ENCODE data around the gene HSD17B12.

HSD17B12 gene

GRCh38 chr11:43784866-43785265, 104.3 kb downstream of the HSD17B12 start:
- Histone ChIP-seq H3K9me3 (ENCODE audit: control insufficient read depth, insufficient read depth, low read length) (peaks cover 6% of the 10 kb centered on the region), H3K36me3 (ENCODE audit: insufficient read depth, low read length) (no peaks in the 10 kb centered on the region; the same call in 1 of the 2 replicates), H3K4me1 (ENCODE audit: insufficient read depth, low read length) (no peaks in the 10 kb centered on the region), H3K9ac (ENCODE audit: low read depth, low read length) (no peak overlapping the region)

- Histone ChIP-seq H3K36me3 (ENCODE audit: insufficient read depth, low read length) (no peaks in the 10 kb centered on the region; the same call in 1 of the 2 replicates), H3K4me1 (ENCODE audit: insufficient read depth, low read length) (no peaks in the 10 kb centered on the region), H3K9ac (ENCODE audit: low read depth, low read length) (no peak overlapping the region), H3K9me3 (ENCODE audit: control insufficient read depth, insufficient read depth, low read length) (peaks cover 6% of the 10 kb centered on the region)
Observed at GRCh38 chr11:43785318-43785717, 104.8 kb downstream of the HSD17B12 start.

- Histone ChIP-seq H3K9ac (ENCODE audit: low read depth, low read length) (no peak overlapping the region), H3K4me1 (ENCODE audit: insufficient read depth, low read length) (no peaks in the 10 kb centered on the region), H3K9me3 (ENCODE audit: control insufficient read depth, insufficient read depth, low read length) (peaks cover 6% of the 10 kb centered on the region), H3K36me3 (ENCODE audit: insufficient read depth, low read length) (no peaks in the 10 kb centered on the region; the same call in 1 of the 2 replicates)
Observed at GRCh38 chr11:43786016-43786415, 105.5 kb downstream of the HSD17B12 start.

- no peaks in the 10 kb centered on the region for H3K4me1 ChIP-seq (ENCODE audit: insufficient read depth, low read length)
- H3K9me3 ChIP-seq (ENCODE audit: control insufficient read depth, insufficient read depth, low read length) = peaks cover 6% of the 10 kb centered on the region; the same call in 1 of the 2 replicates
- no peak overlapping the region for H3K9ac ChIP-seq (ENCODE audit: low read depth, low read length)
- H3K36me3 ChIP-seq (ENCODE audit: insufficient read depth, low read length) = no peaks in the 10 kb centered on the region; the same call in 1 of the 2 replicates
Observed at GRCh38 chr11:43787824-43788223, 107.3 kb downstream of the HSD17B12 start.

- H3K9ac ChIP-seq (ENCODE audit: low read depth, low read length) = no peak overlapping the region
- peaks cover 6% of the 10 kb centered on the region; the same call in 1 of the 2 replicates for H3K9me3 ChIP-seq (ENCODE audit: control insufficient read depth, insufficient read depth, low read length)
- no peaks in the 10 kb centered on the region for H3K4me1 ChIP-seq (ENCODE audit: insufficient read depth, low read length)
- no peaks in the 10 kb centered on the region; the same call in 1 of the 2 replicates for H3K36me3 ChIP-seq (ENCODE audit: insufficient read depth, low read length)
Observed at GRCh38 chr11:43788421-43788820, 107.9 kb downstream of the HSD17B12 start.

- no peaks in the 10 kb centered on the region for H3K9me3 ChIP-seq (ENCODE audit: control insufficient read depth, insufficient read depth, low read length)
- no peaks in the 10 kb centered on the region for H3K4me1 ChIP-seq (ENCODE audit: insufficient read depth, low read length)
- no peak overlapping the region for H3K9ac ChIP-seq (ENCODE audit: low read depth, low read length)
- no peaks in the 10 kb centered on the region; the same call in 1 of the 2 replicates for H3K36me3 ChIP-seq (ENCODE audit: insufficient read depth, low read length)
Observed at GRCh38 chr11:43789700-43790443, 109.3 kb downstream of the HSD17B12 start.

GRCh38 chr11:43790444-43790794, 109.9 kb downstream of the HSD17B12 start:
- Histone ChIP-seq H3K36me3 (ENCODE audit: insufficient read depth, low read length) (no peaks in the 10 kb centered on the region), H3K4me1 (ENCODE audit: insufficient read depth, low read length) (no peaks in the 10 kb centered on the region), H3K9ac (ENCODE audit: low read depth, low read length) (no peak overlapping the region), H3K9me3 (ENCODE audit: control insufficient read depth, insufficient read depth, low read length) (no peaks in the 10 kb centered on the region)

GRCh38 chr11:43797337-43797736, 116.8 kb downstream of the HSD17B12 start:
- Histone ChIP-seq H3K9ac (ENCODE audit: low read depth, low read length) (no peak overlapping the region), H3K4me1 (ENCODE audit: insufficient read depth, low read length) (no peaks in the 10 kb centered on the region), H3K9me3 (ENCODE audit: control insufficient read depth, insufficient read depth, low read length) (no peaks in the 10 kb centered on the region), H3K36me3 (ENCODE audit: insufficient read depth, low read length) (no peaks in the 10 kb centered on the region; the same call in 1 of the 2 replicates)

- no peaks in the 10 kb centered on the region for H3K4me1 ChIP-seq (ENCODE audit: insufficient read depth, low read length)
- no peak overlapping the region for H3K9ac ChIP-seq (ENCODE audit: low read depth, low read length)
- no peaks in the 10 kb centered on the region for H3K9me3 ChIP-seq (ENCODE audit: control insufficient read depth, insufficient read depth, low read length)
- H3K36me3 ChIP-seq (ENCODE audit: insufficient read depth, low read length) = no peaks in the 10 kb centered on the region; the same call in 1 of the 2 replicates
Observed at GRCh38 chr11:43797866-43798265, 117.3 kb downstream of the HSD17B12 start.

- Histone ChIP-seq H3K36me3 (ENCODE audit: insufficient read depth, low read length) (peaks cover 18% of the 10 kb centered on the region; the same call in 1 of the 2 replicates), H3K9me3 (ENCODE audit: control insufficient read depth, insufficient read depth, low read length) (peaks cover 13% of the 10 kb centered on the region; the same call in 1 of the 2 replicates), H3K9ac (ENCODE audit: low read depth, low read length) (no peak overlapping the region), H3K4me1 (ENCODE audit: insufficient read depth, low read length) (no peaks in the 10 kb centered on the region)
Observed at GRCh38 chr11:43802509-43802908, 122.0 kb downstream of the HSD17B12 start.

GRCh38 chr11:43803766-43804165, 123.2 kb downstream of the HSD17B12 start:
- H3K9ac ChIP-seq (ENCODE audit: low read depth, low read length) = no peak overlapping the region
- peaks cover 18% of the 10 kb centered on the region; the same call in 1 of the 2 replicates for H3K36me3 ChIP-seq (ENCODE audit: insufficient read depth, low read length)
- H3K9me3 ChIP-seq (ENCODE audit: control insufficient read depth, insufficient read depth, low read length) = peaks cover 13% of the 10 kb centered on the region; the same call in 1 of the 2 replicates
- no peaks in the 10 kb centered on the region for H3K4me1 ChIP-seq (ENCODE audit: insufficient read depth, low read length)

- peaks cover 18% of the 10 kb centered on the region; the same call in 1 of the 2 replicates for H3K36me3 ChIP-seq (ENCODE audit: insufficient read depth, low read length)
- peaks cover 13% of the 10 kb centered on the region; the same call in 1 of the 2 replicates for H3K9me3 ChIP-seq (ENCODE audit: control insufficient read depth, insufficient read depth, low read length)
Observed at GRCh38 chr11:43806976-43807375, 126.4 kb downstream of the HSD17B12 start.

GRCh38 chr11:43810929-43811596, 130.5 kb downstream of the HSD17B12 start:
- Histone ChIP-seq H3K9me3 (ENCODE audit: control insufficient read depth, insufficient read depth, low read length) (peaks cover under 1% of the 10 kb centered on the region; the same call in 1 of the 2 replicates), H3K9ac (ENCODE audit: low read depth, low read length) (no peak overlapping the region), H3K4me1 (ENCODE audit: insufficient read depth, low read length) (no peaks in the 10 kb centered on the region), H3K36me3 (ENCODE audit: insufficient read depth, low read length) (peaks cover 5% of the 10 kb centered on the region; the same call in 1 of the 2 replicates)

More at GRCh38 chr11:43806976-43807375, 126.4 kb downstream of the HSD17B12 start:
- Histone ChIP-seq H3K9ac (ENCODE audit: low read depth, low read length) (no peak overlapping the region), H3K4me1 (ENCODE audit: insufficient read depth, low read length) (no peaks in the 10 kb centered on the region)

GRCh38 chr11:43812471-43812870, 131.9 kb downstream of the HSD17B12 start:
- no peak overlapping the region for H3K9ac ChIP-seq (ENCODE audit: low read depth, low read length)
- no peaks in the 10 kb centered on the region for H3K4me1 ChIP-seq (ENCODE audit: insufficient read depth, low read length)
- no peaks in the 10 kb centered on the region; the same call in 1 of the 2 replicates for H3K9me3 ChIP-seq (ENCODE audit: control insufficient read depth, insufficient read depth, low read length)
- H3K36me3 ChIP-seq (ENCODE audit: insufficient read depth, low read length) = peaks cover 5% of the 10 kb centered on the region; the same call in 1 of the 2 replicates

All from ES-I3 (cell line).